ENCODE measurements around the gene RAB7B.

Gene RAB7B

GRCh38 chr1:206049919-206050600 is 46.9 kb upstream of the RAB7B start:
- H3K4me3 ChIP-seq (ENCODE audit: low read length in 2 of 2): no peak overlapping the region
- H3K36me3 ChIP-seq (replicated peaks in 1 of 2; ENCODE audit: control insufficient read depth in 2 of 2, insufficient read depth in 2 of 2, low read length in 2 of 2): no peaks in the 10 kb centered on the region
- H3K4me2 ChIP-seq (ENCODE audit: insufficient read depth, low read length, poor library complexity, severe bottlenecking): no peak overlapping the region
- no peak overlapping the region for H2AFZ ChIP-seq (ENCODE audit: low read length)
- no peaks in the 10 kb centered on the region for H3K4me1 ChIP-seq (ENCODE audit: control insufficient read depth in 2 of 2, insufficient read depth in 1 of 2, low read depth in 1 of 2, low read length in 2 of 2)
- H3K9ac ChIP-seq (ENCODE audit: low read depth, low read length, poor library complexity): no peak overlapping the region
- H2BK5ac ChIP-seq (ENCODE audit: low read length): no peak overlapping the region
- H3K27ac ChIP-seq (replicated peaks; ENCODE audit: low read length): no peak overlapping the region
- no peak overlapping the region for H3K4ac ChIP-seq (ENCODE audit: low read length)
- no peak overlapping the region for H4K91ac ChIP-seq (ENCODE audit: low read depth, low read length, poor library complexity)
- H2BK120ac ChIP-seq (ENCODE audit: low read depth, low read length): no peak overlapping the region
- H3K79me1 ChIP-seq (ENCODE audit: low read depth, low read length): no peaks in the 10 kb centered on the region
- WGBS, 2 donors (ENCODE audit: extremely low coverage in 2 of 2, insufficient read length in 2 of 2, insufficient replicate concordance in 1 of 2): no CpG with 5 or more reads among the region's 3 CpGs
- no peak overlapping the region for H2BK12ac ChIP-seq (ENCODE audit: low read length)
- H3K27me3 ChIP-seq (ENCODE audit: control insufficient read depth in 3 of 3, insufficient read depth in 3 of 3, low read depth in 1 of 3, low read length in 3 of 3): no peaks in the 10 kb centered on the region
- H3K14ac ChIP-seq (ENCODE audit: low read length): no peak overlapping the region
- no peak overlapping the region for H4K8ac ChIP-seq (ENCODE audit: low read depth, low read length)
- no peak overlapping the region for H2BK15ac ChIP-seq (ENCODE audit: low read length)
- H3K18ac ChIP-seq (ENCODE audit: low read length): no peak overlapping the region
- H3K23ac ChIP-seq (ENCODE audit: low read depth, low read length, poor library complexity): no peak overlapping the region
- H2AK5ac ChIP-seq (ENCODE audit: low read depth, low read length): no peak overlapping the region
- no peak for DNase-seq (ENCODE audit: low spot score)
- peaks cover 0 to 4% of the 10 kb centered on the region in 2 donors for H3K9me3 ChIP-seq (replicated peaks in 1 of 2; ENCODE audit: control insufficient read depth in 2 of 2, insufficient read depth in 1 of 2, low read depth in 1 of 2, low read length in 2 of 2)

DNA sequence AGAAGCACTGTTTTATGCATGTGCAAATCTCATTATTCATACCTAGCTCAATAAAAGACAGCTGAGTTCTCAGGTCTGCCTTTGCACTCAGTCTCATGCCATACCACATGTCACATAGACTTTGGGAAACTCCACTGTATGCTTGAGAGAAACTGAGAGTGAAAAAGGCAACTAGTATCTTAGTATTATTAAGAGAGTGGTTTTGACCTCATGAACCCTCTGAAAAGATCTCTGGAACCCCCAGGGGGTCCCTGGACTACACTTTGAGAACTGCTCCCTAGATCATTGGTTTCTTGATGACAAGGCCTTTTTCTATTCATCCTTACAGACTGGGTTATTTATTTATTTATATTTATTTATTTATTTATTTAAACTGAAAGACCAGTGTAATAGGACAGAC is 46.1 kb upstream of the RAB7B start:
- no peak overlapping the region for H3K23ac ChIP-seq (ENCODE audit: low read depth, low read length, poor library complexity)
- no peak overlapping the region for H2BK120ac ChIP-seq (ENCODE audit: low read depth, low read length)
- H3K4ac ChIP-seq (ENCODE audit: low read length): no peak overlapping the region
- H4K8ac ChIP-seq (ENCODE audit: low read depth, low read length): no peak overlapping the region
- no peak overlapping the region for H3K4me3 ChIP-seq (ENCODE audit: low read length in 2 of 2)
- H3K4me2 ChIP-seq (ENCODE audit: insufficient read depth, low read length, poor library complexity, severe bottlenecking): no peak overlapping the region
- H2AK5ac ChIP-seq (ENCODE audit: low read depth, low read length): no peak overlapping the region
- no peak overlapping the region for H3K18ac ChIP-seq (ENCODE audit: low read length)
- H3K14ac ChIP-seq (ENCODE audit: low read length): no peak overlapping the region
- no peaks in the 10 kb centered on the region for H3K36me3 ChIP-seq (replicated peaks in 1 of 2; ENCODE audit: control insufficient read depth in 2 of 2, insufficient read depth in 2 of 2, low read length in 2 of 2)
- no peak overlapping the region for H3K27ac ChIP-seq (replicated peaks; ENCODE audit: low read length)
- no peak overlapping the region for H2AFZ ChIP-seq (ENCODE audit: low read length)
- DNase-seq (ENCODE audit: low spot score): no peak
- H3K9me3 ChIP-seq (replicated peaks in 1 of 2; ENCODE audit: control insufficient read depth in 2 of 2, insufficient read depth in 1 of 2, low read depth in 1 of 2, low read length in 2 of 2): peaks cover 0 to 4% of the 10 kb centered on the region in 2 donors
- no peaks in the 10 kb centered on the region for H3K79me1 ChIP-seq (ENCODE audit: low read depth, low read length)
- H2BK12ac ChIP-seq (ENCODE audit: low read length): no peak overlapping the region
- H3K4me1 ChIP-seq (ENCODE audit: control insufficient read depth in 2 of 2, insufficient read depth in 1 of 2, low read depth in 1 of 2, low read length in 2 of 2): no peaks in the 10 kb centered on the region
- no peak overlapping the region for H3K9ac ChIP-seq (ENCODE audit: low read depth, low read length, poor library complexity)
- H3K27me3 ChIP-seq (ENCODE audit: control insufficient read depth in 3 of 3, insufficient read depth in 3 of 3, low read depth in 1 of 3, low read length in 3 of 3): no peaks in the 10 kb centered on the region
- no peak overlapping the region for H2BK5ac ChIP-seq (ENCODE audit: low read length)
- H4K91ac ChIP-seq (ENCODE audit: low read depth, low read length, poor library complexity): no peak overlapping the region
- no peak overlapping the region for H2BK15ac ChIP-seq (ENCODE audit: low read length)

- no peak overlapping the region for H3K14ac ChIP-seq (ENCODE audit: low read length)
- H2AK5ac ChIP-seq (ENCODE audit: low read depth, low read length): no peak overlapping the region
- H2AFZ ChIP-seq (ENCODE audit: low read length): no peak overlapping the region
- no peak overlapping the region for H2BK15ac ChIP-seq (ENCODE audit: low read length)
- no peak for DNase-seq (ENCODE audit: low spot score)
- no peak overlapping the region for H2BK5ac ChIP-seq (ENCODE audit: low read length)
- no peak overlapping the region for H4K8ac ChIP-seq (ENCODE audit: low read depth, low read length)
- no peak overlapping the region for H3K4me3 ChIP-seq (ENCODE audit: low read length in 2 of 2)
- no peak overlapping the region for H2BK120ac ChIP-seq (ENCODE audit: low read depth, low read length)
- no peak overlapping the region for H3K27ac ChIP-seq (replicated peaks; ENCODE audit: low read length)
- H3K4ac ChIP-seq (ENCODE audit: low read length): no peak overlapping the region
- no peak overlapping the region for H3K9ac ChIP-seq (ENCODE audit: low read depth, low read length, poor library complexity)
- no CpG with 5 or more reads among the region's 6 CpGs for WGBS, 2 donors (ENCODE audit: extremely low coverage in 2 of 2, insufficient read length in 2 of 2, insufficient replicate concordance in 1 of 2)
- peaks cover 0 to 4% of the 10 kb centered on the region in 2 donors for H3K9me3 ChIP-seq (replicated peaks in 1 of 2; ENCODE audit: control insufficient read depth in 2 of 2, insufficient read depth in 1 of 2, low read depth in 1 of 2, low read length in 2 of 2)
- H3K79me1 ChIP-seq (ENCODE audit: low read depth, low read length): no peaks in the 10 kb centered on the region
- no peak overlapping the region for H3K4me2 ChIP-seq (ENCODE audit: insufficient read depth, low read length, poor library complexity, severe bottlenecking)
- H3K18ac ChIP-seq (ENCODE audit: low read length): no peak overlapping the region
- H3K36me3 ChIP-seq (replicated peaks in 1 of 2; ENCODE audit: control insufficient read depth in 2 of 2, insufficient read depth in 2 of 2, low read length in 2 of 2): no peaks in the 10 kb centered on the region
- no peak overlapping the region for H4K91ac ChIP-seq (ENCODE audit: low read depth, low read length, poor library complexity)
- H3K23ac ChIP-seq (ENCODE audit: low read depth, low read length, poor library complexity): no peak overlapping the region
- no peaks in the 10 kb centered on the region for H3K27me3 ChIP-seq (ENCODE audit: control insufficient read depth in 3 of 3, insufficient read depth in 3 of 3, low read depth in 1 of 3, low read length in 3 of 3)
- no peaks in the 10 kb centered on the region for H3K4me1 ChIP-seq (ENCODE audit: control insufficient read depth in 2 of 2, insufficient read depth in 1 of 2, low read depth in 1 of 2, low read length in 2 of 2)
- no peak overlapping the region for H2BK12ac ChIP-seq (ENCODE audit: low read length)
Measured at GRCh38 chr1:206048582-206048981, 45.4 kb upstream of the RAB7B start.

DNA sequence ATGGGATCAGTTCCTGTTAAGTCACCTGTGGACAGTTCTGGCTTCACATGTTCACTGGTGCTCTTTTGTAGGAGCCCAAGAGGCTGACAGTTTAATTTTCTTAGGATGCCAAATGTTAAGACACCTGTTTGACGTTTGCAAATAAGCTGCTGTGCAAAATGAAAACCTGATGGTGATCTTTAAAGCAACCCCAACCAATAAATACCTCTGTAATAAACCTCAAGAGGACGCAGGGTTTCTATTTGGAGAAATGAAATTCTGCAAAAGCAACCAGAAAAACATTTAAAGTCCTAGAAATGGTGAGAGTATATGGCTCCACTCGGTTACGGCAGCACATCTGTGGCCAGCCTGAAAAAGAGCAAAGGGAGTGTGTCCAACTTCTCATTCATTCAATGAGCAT is 44.1 kb upstream of the RAB7B start:
- H3K36me3 ChIP-seq (replicated peaks in 1 of 2; ENCODE audit: control insufficient read depth in 2 of 2, insufficient read depth in 2 of 2, low read length in 2 of 2): no peaks in the 10 kb centered on the region
- H3K4me1 ChIP-seq (ENCODE audit: control insufficient read depth in 2 of 2, insufficient read depth in 1 of 2, low read depth in 1 of 2, low read length in 2 of 2): no peaks in the 10 kb centered on the region
- no peak overlapping the region for H3K4ac ChIP-seq (ENCODE audit: low read length)
- no peak overlapping the region for H2BK5ac ChIP-seq (ENCODE audit: low read length)
- H3K4me2 ChIP-seq (ENCODE audit: insufficient read depth, low read length, poor library complexity, severe bottlenecking): no peak overlapping the region
- no peak overlapping the region for H3K14ac ChIP-seq (ENCODE audit: low read length)
- no peaks in the 10 kb centered on the region for H3K9me3 ChIP-seq (replicated peaks in 1 of 2; ENCODE audit: control insufficient read depth in 2 of 2, insufficient read depth in 1 of 2, low read depth in 1 of 2, low read length in 2 of 2)
- no peak overlapping the region for H3K23ac ChIP-seq (ENCODE audit: low read depth, low read length, poor library complexity)
- DNase-seq (ENCODE audit: low spot score): no peak
- H4K91ac ChIP-seq (ENCODE audit: low read depth, low read length, poor library complexity): no peak overlapping the region
- H3K18ac ChIP-seq (ENCODE audit: low read length): no peak overlapping the region
- no peaks in the 10 kb centered on the region for H3K27me3 ChIP-seq (ENCODE audit: control insufficient read depth in 3 of 3, insufficient read depth in 3 of 3, low read depth in 1 of 3, low read length in 3 of 3)
- H2BK120ac ChIP-seq (ENCODE audit: low read depth, low read length): no peak overlapping the region
- no peaks in the 10 kb centered on the region for H3K79me1 ChIP-seq (ENCODE audit: low read depth, low read length)
- no peak overlapping the region for H3K27ac ChIP-seq (replicated peaks; ENCODE audit: low read length)
- no peak overlapping the region for H2BK12ac ChIP-seq (ENCODE audit: low read length)
- no peak overlapping the region for H3K4me3 ChIP-seq (ENCODE audit: low read length in 2 of 2)
- H3K9ac ChIP-seq (ENCODE audit: low read depth, low read length, poor library complexity): no peak overlapping the region
- no peak overlapping the region for H2AFZ ChIP-seq (ENCODE audit: low read length)
- no peak overlapping the region for H2AK5ac ChIP-seq (ENCODE audit: low read depth, low read length)
- no peak overlapping the region for H4K8ac ChIP-seq (ENCODE audit: low read depth, low read length)
- WGBS, 2 donors (ENCODE audit: extremely low coverage in 2 of 2, insufficient read length in 2 of 2, insufficient replicate concordance in 1 of 2): no CpG with 5 or more reads among the region's 4 CpGs
- H2BK15ac ChIP-seq (ENCODE audit: low read length): no peak overlapping the region

Measured in neuronal stem cell (in vitro differentiated cells).